HepG2 (cell line): Measurements from ENCODE around the gene CELF4. TPM values are rescaled to one million over a fixed set of nuclear protein-coding genes. Genes with fewer than 3 reads are reported as not detected.

Experiments used
- ATAC-seq: fragments of 200-7000 bp; cut with Tn5 transposase; 3 replicates; pipeline ENCODE4 v1.9.1; 2020; ENCODE audit warnings: mild to moderate bottlenecking, moderate library complexity
- BruUV-seq: library from RNA; stranded (reverse); fragments of 400-500 nt; replicated peaks from 2 replicates; lab custom pipeline; 2021; lab: Mats Ljungman, UMichigan
- CTCF ChIA-PET: fragments of 300-600 bp; formaldehyde crosslinking; extraction: SDS; loops from one replicate; lab custom pipeline; 2021; ENCODE audit warnings: low total read pairs, inconsistent platforms, low intra/inter-chr PET ratio; lab: Yijun Ruan, JAX
- POLR2A ChIA-PET: fragments of 350-600 bp; sonication (Branson Sonifier 250); formaldehyde crosslinking; loops from one replicate; lab custom pipeline; 2020; ENCODE audit warnings: antibody characterized with exemption, inconsistent platforms; lab: Yijun Ruan, JAX
- DNase-seq: peaks from one replicate; pipeline ENCODE4 v3.0.0-alpha.2; 2015; ENCODE audit warnings: low spot score
- FAIRE-seq: peaks from 3 replicates; lab custom pipeline; 2011; peaks lifted over from hg19 to GRCh38; lab: Jason Lieb, UNC
- H2AFZ ChIP-seq: one replicate; pipeline ENCODE4 v1.6.1; 2011; ENCODE audit warnings: low read length, inconsistent platforms
- H3K27ac ChIP-seq: fragments of 300-600 bp; 3 replicates; pipeline ENCODE4 v1.8.0; 2011; ENCODE audit warnings: mixed run types, mild to moderate bottlenecking, mixed read lengths, low read length, inconsistent platforms; ENCODE audit not compliant: insufficient read depth; ENCODE audit errors: extremely low read length
- H3K27me3 ChIP-seq, 2 experiments: fragments of 200-600 bp in 1 of 2; 2 replicates in 1 of 2; 3 replicates in 1 of 2; pipeline versions ENCODE4 v1.6.0 to v1.8.0; 2011; ENCODE audit warnings: low read length in 2 of 2, mild to moderate bottlenecking in 2 of 2, moderate library complexity in 2 of 2, inconsistent platforms in 1 of 2; ENCODE audit not compliant: insufficient read depth in 2 of 2, control insufficient read depth in 1 of 2
- H3K36me3 ChIP-seq, 2 experiments: fragments of 200-600 bp in 1 of 2; replicated peaks in 1 of 2; 2 replicates in 1 of 2; 3 replicates in 1 of 2; pipeline versions ENCODE4 v1.5.1 to v1.8.0; 2011; ENCODE audit warnings: low read length in 2 of 2, inconsistent platforms in 1 of 2; ENCODE audit not compliant: insufficient read depth in 2 of 2, control insufficient read depth in 1 of 2
- H3K4me1 ChIP-seq: 2 replicates; pipeline ENCODE4 v1.5.1; 2012; ENCODE audit warnings: low read length, inconsistent platforms; ENCODE audit not compliant: insufficient read depth
- H3K4me2 ChIP-seq: 2 replicates; pipeline ENCODE4 v1.6.0; 2011; ENCODE audit warnings: low read depth, low read length, inconsistent platforms
- H3K4me3 ChIP-seq, 3 experiments: fragments of 200-600 bp in 1 of 3; sonication (generic), shearing (Covaris generic) in 1 of 3; replicated peaks in 1 of 3; 2 replicates each; pipeline ENCODE4 v1.5.1; 2011 to 2016; ENCODE audit warnings: low read length in 3 of 3, inconsistent platforms in 2 of 3, low read depth in 2 of 3, mild to moderate bottlenecking in 2 of 3, control low read depth in 1 of 3, mixed read lengths in 1 of 3; ENCODE audit not compliant: insufficient read depth in 1 of 3
- H3K79me2 ChIP-seq: one replicate; pipeline ENCODE4 v1.6.1; 2011; ENCODE audit warnings: low read length, inconsistent platforms; ENCODE audit not compliant: insufficient read depth
- H3K9ac ChIP-seq: 2 replicates; pipeline ENCODE4 v1.6.0; 2011; ENCODE audit warnings: mild to moderate bottlenecking, low read depth, low read length, inconsistent platforms; ENCODE audit not compliant: insufficient read depth
- H3K9me3 ChIP-seq: 2 replicates; pipeline ENCODE4 v1.5.1; 2012; ENCODE audit warnings: mild to moderate bottlenecking, low read length
- H4K20me1 ChIP-seq: 2 replicates; pipeline ENCODE4 v1.6.0; 2011; ENCODE audit warnings: inconsistent platforms, mild to moderate bottlenecking, low read length, moderate library complexity; ENCODE audit not compliant: insufficient read depth
- GTF2F1 ChIP-seq: fragments of 150-350 bp; IDR thresholded peaks from 2 replicates; pipeline ENCODE4 v1.6.1; 2014; ENCODE audit warnings: low read length
- KDM2A ChIP-seq: sonication (generic); formaldehyde crosslinking; IDR thresholded peaks from 2 replicates; pipeline ENCODE4 v1.4.0; 2020; ENCODE audit warnings: low read depth, missing genetic modification reagents, borderline replicate concordance
- PAX8 ChIP-seq: sonication (generic); formaldehyde crosslinking; IDR thresholded peaks from 2 replicates; pipeline ENCODE4 v1.8.0; 2022; ENCODE audit warnings: mild to moderate bottlenecking, missing genetic modification reagents, borderline replicate concordance
- RBAK ChIP-seq: sonication (generic); formaldehyde crosslinking; IDR thresholded peaks from 2 replicates; pipeline ENCODE4 v1.5.1; 2020; ENCODE audit warnings: mild to moderate bottlenecking, missing genetic modification reagents
- SNAPC5 ChIP-seq: sonication (generic); formaldehyde crosslinking; IDR thresholded peaks from 2 replicates; pipeline ENCODE4 v1.8.1; 2023; ENCODE audit warnings: mild to moderate bottlenecking, missing genetic modification reagents, borderline replicate concordance
- TBX3 ChIP-seq: fragments of 450-650 bp; IDR thresholded peaks from 2 replicates; pipeline ENCODE4 v1.6.1; 2017; ENCODE audit warnings: antibody characterized with exemption, mild to moderate bottlenecking, inconsistent platforms, borderline replicate concordance
- ZBTB4 ChIP-seq: sonication (generic); formaldehyde crosslinking; IDR thresholded peaks from 2 replicates; pipeline ENCODE4 v1.4.0; 2020; ENCODE audit warnings: missing genetic modification reagents, mild to moderate bottlenecking, borderline replicate concordance
- ZNF234 ChIP-seq: sonication (generic); formaldehyde crosslinking; conservative IDR thresholded peaks from 2 replicates; pipeline ENCODE4 v1.5.1; 2020; ENCODE audit warnings: mild to moderate bottlenecking, missing genetic modification reagents
- ZNF646 ChIP-seq: sonication (generic); formaldehyde crosslinking; IDR thresholded peaks from 2 replicates; pipeline ENCODE4 v1.9.0; 2021; ENCODE audit warnings: mild to moderate bottlenecking, missing genetic modification reagents
- ZNF83 ChIP-seq: sonication (generic); formaldehyde crosslinking; IDR thresholded peaks from 2 replicates; pipeline ENCODE4 v1.4.0; 2020; ENCODE audit warnings: missing genetic modification reagents, mild to moderate bottlenecking, borderline replicate concordance
- WGBS: methylation state at CpG from one replicate; pipeline ENCODE4 v1.1.6; 2017; ENCODE audit warnings: low lambda C conversion rate; 5-methylcytosine and 5-hydroxymethylcytosine counted together
- in situ Hi-C: cut with HindIII; loops from 2 replicates; pipeline ENCODE4 v1.10.0; 2017; ENCODE audit warnings: low pct_unique_long_range_greater_than_20kb; ENCODE audit not compliant: extremely low pct_ligation_motif_present
- intact Hi-C: fragments of 100-400 bp; cut with micrococcal nuclease; formaldehyde crosslinking; loops from one replicate; pipeline ENCODE4 v1.10.0; 2022; ENCODE audit not compliant: unreplicated experiment
- polyA plus RNA-seq, 8 experiments: library from polyadenylated mRNA; depleted of rRNA in 3 of 8; stranded (reverse) in 7 of 8; unstranded in 1 of 8; fragments of >200 nt; fragmentation: Illumina TruSeq in 4 of 8; extraction: Trizol in 4 of 8; gene quantifications; 2 replicates each; pipeline versions ENCODE4 v1.2.1 to v1.2.3, GENCODE V29; 2011 to 2016; ENCODE audit warnings: low read depth in 4 of 8, missing spikeins in 1 of 8, mixed read lengths in 1 of 8; ENCODE audit not compliant: insufficient read depth in 1 of 8
- total RNA-seq, 5 experiments: library from RNA; depleted of rRNA; stranded (reverse); fragments of >200 nt; fragmentation: Illumina TruSeq; extraction: Trizol; gene quantifications; 2 replicates each; pipeline ENCODE4 v1.2.3, GENCODE V29; 2016; ENCODE audit warnings: low read depth in 1 of 5

The CELF4 gene
- total and polyA plus RNA-seq, 2 of the 13 experiments (the other 11 are each of a cell fraction or from before 2014, with no cell fraction given) = not detected

GRCh38 chr18:37261988-37262387, 303.6 kb downstream of the CELF4 start:
- intact Hi-C loops (no loop called here), in situ Hi-C loops (no loop called here)
- Histone ChIP-seq H3K4me2 (no peak overlapping the region), H3K79me2 (no peaks in the 10 kb centered on the region), H3K27me3 (peaks cover 1 to 31% of the 10 kb centered on the region in 2 experiments; a peak in 4 of 5 replicates), H3K4me1 (no peaks in the 10 kb centered on the region), H3K4me3 (no peak overlapping the region), H3K27ac (no peak overlapping the region), H3K36me3 (no peaks in the 10 kb centered on the region), H3K9ac (no peak overlapping the region), H4K20me1 (no peaks in the 10 kb centered on the region), H3K9me3 (no peaks in the 10 kb centered on the region), H2AFZ (no peak overlapping the region)
- ATAC-seq = no peak
- BruUV-seq = no TSS peak
- 2% methylated on average over 6 of the region's 8 CpGs for WGBS
- DNase-seq = no peak
- ChIA-PET POLR2A (no interaction called here), CTCF (no interaction called here)
- no peak for TF ChIP-seq ZBTB4 (CRISPR knock-in tag)
- TF ChIP-seq RBAK (CRISPR knock-in tag) = no peak
- TF ChIP-seq TBX3 = no peak
- TF ChIP-seq KDM2A = no peak
- no peak for TF ChIP-seq ZNF234 (CRISPR knock-in tag)
- no peak for TF ChIP-seq ZNF83 (CRISPR knock-in tag)
- no peak for TF ChIP-seq SNAPC5 (CRISPR knock-in tag)
- TF ChIP-seq GTF2F1 = no peak
- TF ChIP-seq PAX8 (CRISPR knock-in tag) = no peak
- no peak for TF ChIP-seq ZNF646
- FAIRE-seq = no peak
